Ovary (tissue), 3 donors: ENCODE measurements around the gene IRF3.

Source experiments
- EP300 ChIP-seq: sonication (generic); formaldehyde crosslinking; IDR thresholded peaks from one replicate; pipeline ENCODE4 v1.6.1; 2017; ENCODE audit warnings: antibody characterized with exemption
- POLR2A ChIP-seq: fragments of 450-650 bp; IDR thresholded peaks from one replicate; pipeline ENCODE4 v1.6.1; 2017; ENCODE audit warnings: antibody characterized with exemption, mild to moderate bottlenecking, moderate library complexity
- TF ChIP-seq, protein P1 (sequence below), 3 donors: fragments of 450-650 bp in 2 of 3; fragments of 200-600 bp in 1 of 3; IDR thresholded peaks; one replicate each; pipeline versions ENCODE4 v1.5.1 to v1.8.0; 2016 to 2022; ENCODE audit warnings: antibody characterized with exemption in 3 of 3, mild to moderate bottlenecking in 1 of 3
- donor health status: DM: no; HTN: no; CAD: no.

DNA sequence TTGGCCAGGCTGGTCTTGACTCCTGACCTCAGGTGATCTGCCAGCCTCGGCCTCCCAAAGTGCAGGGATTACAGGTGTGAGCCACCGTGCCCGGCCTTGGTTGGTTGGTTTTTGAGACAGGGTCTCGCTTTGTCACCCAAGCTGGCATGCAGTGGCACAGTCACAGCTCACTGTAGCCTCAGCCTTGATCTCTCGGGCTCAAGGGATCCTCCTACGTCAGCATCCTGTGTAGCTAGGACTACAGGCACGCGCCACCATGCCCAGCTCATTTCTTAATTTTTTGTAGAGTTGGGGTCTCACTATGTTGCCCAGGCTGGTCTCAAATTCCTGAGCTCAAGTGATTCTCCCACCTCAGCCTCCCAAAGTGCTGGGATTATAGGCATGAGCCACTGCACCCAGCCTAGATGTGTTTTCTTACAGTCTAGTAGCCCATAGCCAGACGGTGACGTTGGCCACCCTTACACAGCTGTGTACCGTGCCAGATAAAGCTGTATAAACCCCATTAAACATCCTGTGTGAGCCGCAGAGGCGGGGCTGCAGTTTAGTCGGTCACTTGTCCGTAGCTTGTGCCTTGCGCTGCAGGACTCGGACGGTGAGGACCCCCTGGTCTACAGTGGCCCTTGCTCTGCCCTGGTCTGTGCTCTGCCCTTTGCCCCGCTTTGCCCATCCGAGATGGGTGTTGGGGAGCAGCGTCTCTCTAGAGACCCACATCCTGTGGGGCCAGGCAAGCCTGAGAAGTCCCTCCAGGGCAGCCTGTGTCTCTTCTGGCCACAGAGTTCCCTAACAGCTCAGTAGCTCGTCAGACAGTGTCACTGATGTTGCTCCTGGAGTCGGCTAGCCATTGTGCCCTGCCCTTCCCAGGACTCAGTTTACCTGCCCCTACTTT is 9.8 kb downstream of the IRF3 start:
- TF ChIP-seq EP300: no peak
- TF ChIP-seq, protein P1, sequence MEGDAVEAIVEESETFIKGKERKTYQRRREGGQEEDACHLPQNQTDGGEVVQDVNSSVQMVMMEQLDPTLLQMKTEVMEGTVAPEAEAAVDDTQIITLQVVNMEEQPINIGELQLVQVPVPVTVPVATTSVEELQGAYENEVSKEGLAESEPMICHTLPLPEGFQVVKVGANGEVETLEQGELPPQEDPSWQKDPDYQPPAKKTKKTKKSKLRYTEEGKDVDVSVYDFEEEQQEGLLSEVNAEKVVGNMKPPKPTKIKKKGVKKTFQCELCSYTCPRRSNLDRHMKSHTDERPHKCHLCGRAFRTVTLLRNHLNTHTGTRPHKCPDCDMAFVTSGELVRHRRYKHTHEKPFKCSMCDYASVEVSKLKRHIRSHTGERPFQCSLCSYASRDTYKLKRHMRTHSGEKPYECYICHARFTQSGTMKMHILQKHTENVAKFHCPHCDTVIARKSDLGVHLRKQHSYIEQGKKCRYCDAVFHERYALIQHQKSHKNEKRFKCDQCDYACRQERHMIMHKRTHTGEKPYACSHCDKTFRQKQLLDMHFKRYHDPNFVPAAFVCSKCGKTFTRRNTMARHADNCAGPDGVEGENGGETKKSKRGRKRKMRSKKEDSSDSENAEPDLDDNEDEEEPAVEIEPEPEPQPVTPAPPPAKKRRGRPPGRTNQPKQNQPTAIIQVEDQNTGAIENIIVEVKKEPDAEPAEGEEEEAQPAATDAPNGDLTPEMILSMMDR (IDR thresholded peaks at IDR 0.05): no peak
- TF ChIP-seq POLR2A: no peak
